Limb (tissue), 2 donors: ENCODE data around the gene ACBD3.

ENCODE experiments used
- DNase-seq, 2 donors: peaks; one replicate each; pipeline ENCODE4 v3.0.0-alpha.2; 2016; ENCODE audit errors: extremely low spot score in 2 of 2

The ACBD3 gene

GRCh38 chr1:226134170-226135058, 52.1 kb downstream of the ACBD3 start:
- DNase-seq: no peak

GRCh38 chr1:226133504-226134123, 52.9 kb downstream of the ACBD3 start:
- no peak for DNase-seq

- DNase-seq: no peak
These were observed 53.6 kb downstream of the ACBD3 start for GRCh38 chr1:226132728-226133503.

GRCh38 chr1:226131639-226132038, 54.9 kb downstream of the ACBD3 start:
- DNase-seq: no peak

GRCh38 chr1:226129230-226129629, 57.3 kb downstream of the ACBD3 start:
- DNase-seq: no peak

- no peak for DNase-seq
These were observed 58.0 kb downstream of the ACBD3 start for GRCh38 chr1:226128487-226129075.

GRCh38 chr1:226126824-226127569, 59.5 kb downstream of the ACBD3 start:
- DNase-seq: peak in 1 of 2 donors; percentile 19

- no peak for DNase-seq
These were observed 60.7 kb downstream of the ACBD3 start for GRCh38 chr1:226125831-226126230.

- DNase-seq: peak; percentile 76 to 91
These were observed 61.4 kb downstream of the ACBD3 start for GRCh38 chr1:226125097-226125630.

GRCh38 chr1:226123591-226124471, 62.7 kb downstream of the ACBD3 start:
- DNase-seq: no peak

GRCh38 chr1:226123212-226123560, 63.4 kb downstream of the ACBD3 start:
- no peak for DNase-seq

GRCh38 chr1:226121587-226122400, 64.7 kb downstream of the ACBD3 start:
- DNase-seq: peak in 1 of 2 donors; percentile 85

- no peak for DNase-seq
These were observed 65.4 kb downstream of the ACBD3 start for GRCh38 chr1:226121049-226121586.

- no peak for DNase-seq
These were observed 66.1 kb downstream of the ACBD3 start for GRCh38 chr1:226120398-226120797.

GRCh38 chr1:226119169-226119568, 67.4 kb downstream of the ACBD3 start:
- no peak for DNase-seq

GRCh38 chr1:226118357-226118756, 68.2 kb downstream of the ACBD3 start:
- DNase-seq: no peak

GRCh38 chr1:226117330-226117729, 69.2 kb downstream of the ACBD3 start:
- DNase-seq: no peak

GRCh38 chr1:226116673-226117072, 69.9 kb downstream of the ACBD3 start:
- DNase-seq: no peak

- no peak for DNase-seq
These were observed 73.9 kb downstream of the ACBD3 start for GRCh38 chr1:226112626-226113025.
